BJ (cell line): Measurements from ENCODE around the gene HOXD11. TPM values are rescaled to one million over a fixed set of nuclear protein-coding genes. Genes with fewer than 3 reads are reported as not detected.

ENCODE experiments used
- CTCF ChIA-PET: fragments of 350-600 bp; formaldehyde crosslinking; extraction: SDS; loops from one replicate; lab custom pipeline; 2021; ENCODE audit warnings: antibody characterized with exemption, inconsistent platforms; lab: Yijun Ruan, JAX
- POLR2A ChIA-PET: fragments of 300-600 bp; sonication (Branson Sonifier 250); formaldehyde crosslinking; extraction: SDS; loops from one replicate; lab custom pipeline; 2021; ENCODE audit warnings: antibody characterized with exemption; lab: Charles Lee
- DNase-seq: peaks from one replicate; pipeline ENCODE4 v3.0.0-alpha.2; 2011; ENCODE audit warnings: low read depth
- H3K27me3 ChIP-seq: 2 replicates; pipeline ENCODE4 v1.6.0; 2011; ENCODE audit warnings: low read length; ENCODE audit not compliant: control insufficient read depth, insufficient read depth
- H3K36me3 ChIP-seq: 2 replicates; pipeline ENCODE4 v1.5.1; 2011; ENCODE audit warnings: low read length; ENCODE audit not compliant: control insufficient read depth, insufficient read depth
- H3K4me3 ChIP-seq: 2 replicates; pipeline ENCODE4 v1.5.1; 2011; ENCODE audit warnings: low read depth, mild to moderate bottlenecking, control low read depth, low read length
- CTCF ChIP-seq: IDR thresholded peaks from 2 replicates; pipeline ENCODE4 v1.5.1; 2011; ENCODE audit warnings: low read depth, mild to moderate bottlenecking, control low read depth, inconsistent platforms, low read length, moderate library complexity; ENCODE audit not compliant: insufficient read depth
- polyA plus RNA-seq: library from polyadenylated mRNA; depleted of rRNA; stranded (reverse); fragments of >200 nt; gene quantifications from 2 replicates; pipeline ENCODE4 v1.2.3, GENCODE V29; 2011

Gene HOXD11
- polyA plus RNA-seq, 1 experiment: 9.9 TPM

- ChIA-PET POLR2A (no interaction called here), CTCF (interaction anchor here (0.6 kb wide), 1 partner anchor 1496 kb away, joined by 3 read pairs; no protein-coding TSS in a partner anchor)
- DNase-seq: no peak
- H3K27me3 ChIP-seq: peaks cover 3% of the 10 kb centered on the region; the same call in 1 of the 2 replicates
- TF ChIP-seq CTCF: no peak
- H3K36me3 ChIP-seq: peaks cover 1% of the 10 kb centered on the region
- peak overlapping the region; percentile 35 for H3K4me3 ChIP-seq
Observed at GRCh38 chr2:176107731-176108181, 676 bp downstream of the HOXD11 start.

GRCh38 chr2:176109192-176109901 is 2.3 kb downstream of the HOXD11 start:
- peaks cover 3% of the 10 kb centered on the region; the same call in 1 of the 2 replicates for H3K27me3 ChIP-seq
- ChIA-PET CTCF (interaction anchor here (1.0 to 1.9 kb wide), 6 partner anchors 11 to 545 kb away, joined by 3 to 7 read pairs (median 4); no protein-coding TSS in a partner anchor), POLR2A (no interaction called here)
- H3K36me3 ChIP-seq: peaks cover 1% of the 10 kb centered on the region
- H3K4me3 ChIP-seq: no peak overlapping the region
- TF ChIP-seq CTCF: no peak
- DNase-seq: no peak

- ChIA-PET POLR2A (no interaction called here), CTCF (interaction anchor here (0.6 to 1.9 kb wide), 7 partner anchors 10 to 544 kb away, joined by 3 to 7 read pairs (median 4); no protein-coding TSS in a partner anchor)
- H3K4me3 ChIP-seq: no peak overlapping the region
- no peak for DNase-seq
- no peak for TF ChIP-seq CTCF
- peaks cover 3% of the 10 kb centered on the region; the same call in 1 of the 2 replicates for H3K27me3 ChIP-seq
- H3K36me3 ChIP-seq: peaks cover 1% of the 10 kb centered on the region
Observed at GRCh38 chr2:176109946-176110345, 2.9 kb downstream of the HOXD11 start.

GRCh38 chr2:176110415-176111308 is 3.6 kb downstream of the HOXD11 start:
- CTCF ChIA-PET: interaction anchor here (0.6 to 1.9 kb wide), 6 partner anchors 10 to 543 kb away, joined by 3 to 7 read pairs (median 4); no protein-coding TSS in a partner anchor
- Histone ChIP-seq H3K4me3 (no peak overlapping the region), H3K27me3 (peaks cover 3% of the 10 kb centered on the region; the same call in 1 of the 2 replicates), H3K36me3 (peaks cover 1% of the 10 kb centered on the region)
- POLR2A ChIA-PET: no interaction called here
- DNase-seq: no peak
- no peak for TF ChIP-seq CTCF
